HCT116 (cell line): ENCODE measurements around the gene CCDC40. TPM values are rescaled to one million over a fixed set of nuclear protein-coding genes. Genes with fewer than 3 reads are reported as not detected.

Source experiments
- ATAC-seq: fragments of 200-7000 bp; cut with Tn5 transposase; 2 replicates; pipeline ENCODE4 v1.9.1; 2020; ENCODE audit warnings: mild to moderate bottlenecking, moderate library complexity
- BruUV-seq: library from RNA; stranded (reverse); fragments of 400-500 nt; replicated peaks from 2 replicates; lab custom pipeline; 2021; lab: Mats Ljungman, UMichigan
- CTCF ChIA-PET: fragments of 300-600 bp; sonication (Branson Sonifier 250); formaldehyde crosslinking; loops from one replicate; lab custom pipeline; 2021; ENCODE audit warnings: antibody characterized with exemption; lab: Charles Lee
- POLR2A ChIA-PET: fragments of 300-600, 350-600 bp; sonication (Branson Sonifier 250); formaldehyde crosslinking; loops from one replicate; lab custom pipeline; 2021; ENCODE audit warnings: antibody characterized with exemption; lab: Charles Lee
- RAD21 ChIA-PET, 2 experiments: fragments of 300-600 bp; sonication (Branson Sonifier 250); formaldehyde crosslinking; loops; one replicate each; lab custom pipeline; 2023; ENCODE audit warnings: low total read pairs in 2 of 2; ENCODE audit not compliant: uncharacterized antibody in 2 of 2, unreplicated experiment in 2 of 2, low non-redundant PET in 1 of 2; lab: Charles Lee
- DNase-seq: peaks from one replicate; pipeline ENCODE4 v3.0.0-alpha.2; 2010; ENCODE audit warnings: low read depth, low spot score
- H2AFZ ChIP-seq: fragments of 200-600 bp; shearing (Covaris generic), sonication (generic); 2 replicates; pipeline ENCODE4 v1.6.1; 2017; ENCODE audit warnings: low read depth, mixed run types, mixed read lengths, antibody characterized with exemption, low read length; ENCODE audit not compliant: poor library complexity, severe bottlenecking
- H3K27ac ChIP-seq: 2 replicates; pipeline ENCODE4 v1.5.1; 2012; ENCODE audit warnings: low read depth, low read length
- H3K27me3 ChIP-seq: fragments of 200-600 bp; sonication (generic); 2 replicates; pipeline ENCODE4 v1.6.1; 2016; ENCODE audit warnings: mixed run types, low read length, mixed read lengths; ENCODE audit not compliant: insufficient read depth
- H3K36me3 ChIP-seq, 2 experiments: fragments of 200-500 bp in 1 of 2; fragments of 200-600 bp in 1 of 2; sonication (Bioruptor generic) in 1 of 2; sonication (generic) in 1 of 2; 2 replicates each; pipeline versions ENCODE4 v1.5.1 to v1.6.1; 2014 to 2016; ENCODE audit warnings: low read length in 2 of 2, inconsistent platforms in 1 of 2, mixed read lengths in 1 of 2, mixed run types in 1 of 2; ENCODE audit not compliant: insufficient read depth in 2 of 2, control insufficient read depth in 1 of 2
- H3K4me1 ChIP-seq, 2 experiments: fragments of 200-600 bp in 1 of 2; sonication (generic) in 1 of 2; 2 replicates each; pipeline versions ENCODE4 v1.5.1 to v1.6.1; 2012 to 2017; ENCODE audit warnings: low read length in 2 of 2, inconsistent platforms in 1 of 2, mild to moderate bottlenecking in 1 of 2, mixed read lengths in 1 of 2, mixed run types in 1 of 2, moderate library complexity in 1 of 2; ENCODE audit not compliant: insufficient read depth in 2 of 2, control insufficient read depth in 1 of 2
- H3K4me2 ChIP-seq: fragments of 200-600 bp; sonication (generic); 2 replicates; pipeline ENCODE4 v1.6.1; 2017; ENCODE audit warnings: mixed run types, low read length, mixed read lengths
- H3K4me3 ChIP-seq, 2 experiments: fragments of 200-600 bp in 1 of 2; sonication (generic) in 1 of 2; replicated peaks in 1 of 2; 2 replicates each; pipeline ENCODE4 v1.5.1; 2011 to 2016; ENCODE audit warnings: low read length in 2 of 2, control low read depth in 1 of 2, low read depth in 1 of 2, mild to moderate bottlenecking in 1 of 2, mixed read lengths in 1 of 2, mixed run types in 1 of 2
- H3K79me2 ChIP-seq: fragments of 200-600 bp; sonication (generic); 2 replicates; pipeline ENCODE4 v1.6.1; 2017; ENCODE audit warnings: mild to moderate bottlenecking, mixed run types, low read length, moderate library complexity, mixed read lengths; ENCODE audit not compliant: insufficient read depth
- H3K9ac ChIP-seq: fragments of 200-600 bp; sonication (generic); 2 replicates; pipeline ENCODE4 v1.6.1; 2016; ENCODE audit warnings: low read length, mixed read lengths
- H3K9me2 ChIP-seq: fragments of 200-600 bp; sonication (generic), shearing (Covaris generic); 2 replicates; pipeline ENCODE4 v1.6.1; 2017; ENCODE audit warnings: mixed run types, mild to moderate bottlenecking, moderate library complexity; ENCODE audit not compliant: insufficient read depth
- H3K9me3 ChIP-seq, 2 experiments: fragments of 200-500 bp in 1 of 2; fragments of 200-600 bp in 1 of 2; sonication (Bioruptor generic) in 1 of 2; sonication (generic) in 1 of 2; 2 replicates each; pipeline ENCODE4 v1.6.1; 2014 to 2017; ENCODE audit warnings: low read length in 2 of 2, mixed read lengths in 2 of 2, inconsistent platforms in 1 of 2, low read depth in 1 of 2, mild to moderate bottlenecking in 1 of 2, mixed run types in 1 of 2, moderate library complexity in 1 of 2; ENCODE audit not compliant: control insufficient read depth in 1 of 2, insufficient read depth in 1 of 2
- H4K20me1 ChIP-seq: fragments of 200-600 bp; sonication (generic), shearing (Covaris generic); 2 replicates; pipeline ENCODE4 v1.6.1; 2017; ENCODE audit warnings: mixed run types, mild to moderate bottlenecking, moderate library complexity; ENCODE audit not compliant: insufficient read depth
- CEBPB ChIP-seq: IDR thresholded peaks from 2 replicates; pipeline ENCODE4 v1.6.1; 2012; ENCODE audit warnings: low read depth
- ZNF274 ChIP-seq: fragments of 200-500 bp; sonication (Bioruptor generic); IDR thresholded peaks from 2 replicates; pipeline ENCODE4 v1.6.1; 2014; ENCODE audit warnings: mild to moderate bottlenecking, low read depth, low read length, inconsistent platforms
- intact Hi-C: fragments of 100-400 bp; cut with micrococcal nuclease; formaldehyde crosslinking; loops from 2 replicates; pipeline ENCODE4 v1.10.0; 2022
- total RNA-seq: library from RNA; stranded (reverse); gene quantifications from one replicate; pipeline ENCODE4 v1.2.1, GENCODE V29; 2021; ENCODE audit not compliant: unreplicated experiment
- TF ChIP-seq, protein P1 (sequence below): IDR thresholded peaks from 2 replicates; pipeline ENCODE4 v1.6.1; 2012

CCDC40 gene
- total RNA-seq, 1 experiment from 2014 or later: 10.3 TPM

DNA sequence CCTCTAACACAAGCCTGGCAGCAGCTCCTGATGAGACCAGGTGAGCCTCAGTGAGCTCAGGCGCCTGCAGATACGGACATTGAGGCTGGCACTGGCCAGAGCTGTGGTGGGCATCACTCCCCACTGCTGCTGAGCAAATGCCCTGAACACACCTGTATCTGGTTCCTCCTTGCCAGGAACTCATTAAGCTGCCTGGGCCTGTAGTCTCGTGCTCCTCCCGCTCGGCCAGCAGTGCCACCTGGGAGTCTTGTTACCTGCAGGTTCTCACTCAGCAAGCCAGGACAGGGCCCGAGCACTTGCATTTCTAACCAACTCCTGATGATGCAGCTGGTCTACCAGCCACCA, 97.2 kb downstream of the CCDC40 start:
- Histone ChIP-seq H3K4me1 (no peaks in the 10 kb centered on the region), H3K9me2 (no peaks in the 10 kb centered on the region), H4K20me1 (no peaks in the 10 kb centered on the region; the same call in 1 of the 2 replicates), H3K9me3 (no peaks in the 10 kb centered on the region), H3K4me3 (no peak overlapping the region), H3K27ac (no peak overlapping the region), H3K79me2 (no peaks in the 10 kb centered on the region; the same call in 1 of the 2 replicates), H2AFZ (no peak overlapping the region), H3K27me3 (0 out of 2 replicates have a peak, but pooled peaks cover 6% of the 10 kb centered on the region), H3K36me3 (peaks cover 51 to 59% of the 10 kb centered on the region in 2 experiments), H3K9ac (no peak overlapping the region), H3K4me2 (no peak overlapping the region)
- no peak for TF ChIP-seq ZNF274
- TF ChIP-seq, protein P1, sequence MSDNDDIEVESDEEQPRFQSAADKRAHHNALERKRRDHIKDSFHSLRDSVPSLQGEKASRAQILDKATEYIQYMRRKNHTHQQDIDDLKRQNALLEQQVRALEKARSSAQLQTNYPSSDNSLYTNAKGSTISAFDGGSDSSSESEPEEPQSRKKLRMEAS: peak; percentile 15; the same call in 1 of the 2 replicates
- ATAC-seq: peak; percentile 31
- RAD21 ChIA-PET: no interaction called here
- POLR2A ChIA-PET: interaction anchor here (0.8 to 2.2 kb wide), 3 partner anchors 9 to 12 kb away, joined by 3 to 8 read pairs (median 4); no protein-coding TSS in a partner anchor
- CTCF ChIA-PET: interaction anchor here (0.9 to 1.0 kb wide), 2 partner anchors 9 to 32 kb away, joined by 4 read pairs; partner anchors contain the start of gene GAA
- no TSS peak for BruUV-seq
- DNase-seq: no peak
- intact Hi-C loops: no loop called here

DNA sequence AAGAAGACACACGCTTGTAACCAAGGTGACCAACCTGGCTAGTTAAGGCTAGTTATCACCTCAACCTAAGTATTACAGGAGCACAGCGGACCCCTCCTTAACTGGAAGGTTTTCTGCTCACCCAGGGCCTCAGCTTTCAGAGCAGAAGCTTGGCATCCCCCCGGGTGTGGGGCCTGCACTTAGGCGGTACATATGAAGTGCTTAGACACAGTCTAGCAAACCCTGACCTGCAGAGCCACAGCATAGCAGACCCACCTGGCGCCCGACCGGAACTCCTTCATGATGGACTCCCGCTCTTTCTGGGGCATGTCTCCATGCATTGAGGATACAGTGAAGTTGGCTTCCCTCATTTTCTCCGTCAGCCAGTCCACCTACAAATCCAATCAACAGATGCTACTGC, 100.7 kb downstream of the CCDC40 start:
- Histone ChIP-seq H3K4me3 (no peak overlapping the region), H3K27me3 (no peaks in the 10 kb centered on the region), H3K36me3 (peaks cover 85 to 93% of the 10 kb centered on the region in 2 experiments), H3K9me2 (no peaks in the 10 kb centered on the region), H3K4me2 (no peak overlapping the region), H4K20me1 (no peaks in the 10 kb centered on the region; the same call in 1 of the 2 replicates), H3K79me2 (peaks cover 33% of the 10 kb centered on the region), H3K9me3 (no peaks in the 10 kb centered on the region), H3K27ac (no peak overlapping the region), H2AFZ (no peak overlapping the region), H3K9ac (no peak overlapping the region), H3K4me1 (no peaks in the 10 kb centered on the region)
- no TSS peak for BruUV-seq
- intact Hi-C loops: no loop called here
- ChIA-PET RAD21 (no interaction called here), POLR2A (no interaction called here), CTCF (no interaction called here)
- ATAC-seq (no peak), DNase-seq (no peak)
- TF ChIP-seq, protein P1: no peak
- no peak for TF ChIP-seq CEBPB
